ENCODE results near the gene HOXD3.

GRCh38 chr2:176199902-176200301 lies 42.8 kb downstream of the HOXD3 start:
- TF ChIP-seq CTCF (IDR thresholded peaks at IDR 0.05) (no peak), EP300 (IDR thresholded peaks at IDR 0.05) (no peak)
